Retina (tissue), 1 donor: Measurements from ENCODE around the gene CEBPG.

ENCODE experiments used
- DNase-seq: peaks from one replicate; pipeline ENCODE4 v3.0.0-alpha.2; 2016

CEBPG gene

GRCh38 chr19:33355535-33355934 lies 18.0 kb upstream of the CEBPG start:
- no peak for DNase-seq

- DNase-seq = no peak
Observed at GRCh38 chr19:33357556-33357955, 16.0 kb upstream of the CEBPG start.

- DNase-seq = no peak
Observed at GRCh38 chr19:33358408-33358807, 15.1 kb upstream of the CEBPG start.

GRCh38 chr19:33359581-33359980 lies 13.9 kb upstream of the CEBPG start:
- DNase-seq = no peak

- no peak for DNase-seq
Observed at GRCh38 chr19:33362508-33363228, 10.8 kb upstream of the CEBPG start.

- DNase-seq = no peak
Observed at GRCh38 chr19:33363476-33363875, 10.0 kb upstream of the CEBPG start.

GRCh38 chr19:33365691-33366090 lies 7.8 kb upstream of the CEBPG start:
- DNase-seq = no peak

GRCh38 chr19:33366127-33366526 lies 7.4 kb upstream of the CEBPG start:
- DNase-seq = no peak

- DNase-seq = no peak
Observed at GRCh38 chr19:33366897-33367296, 6.6 kb upstream of the CEBPG start.

GRCh38 chr19:33368074-33368864 lies 5.2 kb upstream of the CEBPG start:
- no peak for DNase-seq

GRCh38 chr19:33370783-33371182 lies 2.7 kb upstream of the CEBPG start:
- no peak for DNase-seq

GRCh38 chr19:33374236-33374714 lies 766 bp downstream of the CEBPG start:
- DNase-seq = peak; percentile 67

GRCh38 chr19:33375156-33375836 lies 1.8 kb downstream of the CEBPG start:
- no peak for DNase-seq

GRCh38 chr19:33375837-33376159 lies 2.3 kb downstream of the CEBPG start:
- DNase-seq = no peak

- no peak for DNase-seq
Observed at GRCh38 chr19:33376423-33376822, 2.9 kb downstream of the CEBPG start.

- no peak for DNase-seq
Observed at GRCh38 chr19:33376941-33377557, 3.5 kb downstream of the CEBPG start.

- peak; percentile 53 for DNase-seq
Observed at GRCh38 chr19:33377586-33378475, 4.3 kb downstream of the CEBPG start.

GRCh38 chr19:33379151-33379829 lies 5.8 kb downstream of the CEBPG start:
- DNase-seq = no peak

- DNase-seq = no peak
Observed at GRCh38 chr19:33381101-33381500, 7.6 kb downstream of the CEBPG start.

GRCh38 chr19:33382006-33382405 lies 8.5 kb downstream of the CEBPG start:
- DNase-seq = no peak

- DNase-seq = no peak
Observed at GRCh38 chr19:33382982-33383381, 9.5 kb downstream of the CEBPG start.
